Loucy (cell line): Measurements from ENCODE around the gene LYPD6.

ENCODE experiments used
- EZH2phosphoT487 ChIP-seq: fragments of 200-600 bp; IDR thresholded peaks from 2 replicates; pipeline ENCODE4 v1.6.1; 2018; ENCODE audit warnings: antibody characterized with exemption, mild to moderate bottlenecking, moderate library complexity, borderline replicate concordance
- TF ChIP-seq, protein P1 (sequence below): fragments of 200-600 bp; sonication (generic); conservative IDR thresholded peaks from 2 replicates; pipeline ENCODE4 v1.5.1; 2014; ENCODE audit warnings: mild to moderate bottlenecking, antibody characterized with exemption, low read length

DNA sequence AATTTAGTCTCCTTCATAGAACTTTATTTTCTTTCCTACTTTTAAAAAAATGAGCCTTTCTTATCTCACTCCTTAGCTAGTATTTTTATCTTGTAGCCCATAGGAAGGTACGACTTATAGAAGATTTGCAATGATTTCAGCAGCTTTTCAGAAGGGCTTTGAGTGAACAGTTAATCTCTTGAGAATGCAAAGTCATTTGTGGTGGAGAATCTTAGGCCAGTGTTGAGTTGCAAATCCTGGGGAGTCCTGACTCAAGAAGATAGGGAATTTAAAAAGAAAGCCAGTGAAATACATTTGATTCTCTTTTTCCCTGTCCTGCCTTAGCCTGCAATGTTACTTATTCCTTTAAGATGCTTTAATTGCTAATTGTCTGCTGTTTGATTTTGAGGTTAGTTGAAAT lies 33.6 kb downstream of the LYPD6 start:
- TF ChIP-seq, protein P1, sequence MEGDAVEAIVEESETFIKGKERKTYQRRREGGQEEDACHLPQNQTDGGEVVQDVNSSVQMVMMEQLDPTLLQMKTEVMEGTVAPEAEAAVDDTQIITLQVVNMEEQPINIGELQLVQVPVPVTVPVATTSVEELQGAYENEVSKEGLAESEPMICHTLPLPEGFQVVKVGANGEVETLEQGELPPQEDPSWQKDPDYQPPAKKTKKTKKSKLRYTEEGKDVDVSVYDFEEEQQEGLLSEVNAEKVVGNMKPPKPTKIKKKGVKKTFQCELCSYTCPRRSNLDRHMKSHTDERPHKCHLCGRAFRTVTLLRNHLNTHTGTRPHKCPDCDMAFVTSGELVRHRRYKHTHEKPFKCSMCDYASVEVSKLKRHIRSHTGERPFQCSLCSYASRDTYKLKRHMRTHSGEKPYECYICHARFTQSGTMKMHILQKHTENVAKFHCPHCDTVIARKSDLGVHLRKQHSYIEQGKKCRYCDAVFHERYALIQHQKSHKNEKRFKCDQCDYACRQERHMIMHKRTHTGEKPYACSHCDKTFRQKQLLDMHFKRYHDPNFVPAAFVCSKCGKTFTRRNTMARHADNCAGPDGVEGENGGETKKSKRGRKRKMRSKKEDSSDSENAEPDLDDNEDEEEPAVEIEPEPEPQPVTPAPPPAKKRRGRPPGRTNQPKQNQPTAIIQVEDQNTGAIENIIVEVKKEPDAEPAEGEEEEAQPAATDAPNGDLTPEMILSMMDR: no peak
- no peak for TF ChIP-seq EZH2phosphoT487
